ENCODE data around the gene IP6K1. TPM values are rescaled to one million over a fixed set of nuclear protein-coding genes. Genes with fewer than 3 reads are reported as not detected.
A peak's percentile ranks its signal among the peaks of the same experiment; 100 is the strongest.

IP6K1 gene
- total RNA-seq, 4 donors from 2014 or later, result 42.4 to 74.0 (median 43.8) TPM

DNA sequence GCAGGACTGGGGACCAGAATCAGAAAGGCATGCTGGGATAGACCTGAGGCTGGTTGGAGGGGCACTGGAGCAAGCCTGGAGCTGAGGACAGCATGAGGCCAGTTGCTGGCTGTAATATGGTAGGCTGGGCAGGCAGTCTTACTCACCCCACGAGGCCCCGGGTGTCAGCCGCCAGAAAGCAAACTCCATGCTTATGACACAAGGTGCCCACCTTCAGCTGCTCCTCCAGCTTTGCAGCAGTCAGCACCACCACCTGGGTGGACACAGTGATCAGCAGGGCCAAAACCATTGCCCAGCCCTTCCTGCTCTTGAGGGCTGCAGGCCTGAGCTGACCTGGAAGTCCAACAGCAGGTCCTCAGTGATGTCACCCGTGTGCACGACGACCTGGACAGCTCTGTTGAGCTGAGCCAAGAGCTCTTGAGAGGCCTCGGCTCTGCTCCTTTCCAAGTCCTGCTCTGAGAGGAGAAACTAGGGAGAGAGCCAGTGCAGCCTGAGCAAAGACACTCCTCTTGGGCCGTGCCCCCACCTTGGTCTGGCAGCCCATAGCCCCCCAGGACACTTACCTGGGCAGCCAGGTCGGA, 26.7 kb upstream of the IP6K1 start:
- WGBS, 2 donors, result 28 to 50% methylated on average over 5 of the region's 9 CpGs
- DNase-seq, result peak; percentile 84 to 87
- intact Hi-C loops (cut with DNase I), result no loop called here

DNA sequence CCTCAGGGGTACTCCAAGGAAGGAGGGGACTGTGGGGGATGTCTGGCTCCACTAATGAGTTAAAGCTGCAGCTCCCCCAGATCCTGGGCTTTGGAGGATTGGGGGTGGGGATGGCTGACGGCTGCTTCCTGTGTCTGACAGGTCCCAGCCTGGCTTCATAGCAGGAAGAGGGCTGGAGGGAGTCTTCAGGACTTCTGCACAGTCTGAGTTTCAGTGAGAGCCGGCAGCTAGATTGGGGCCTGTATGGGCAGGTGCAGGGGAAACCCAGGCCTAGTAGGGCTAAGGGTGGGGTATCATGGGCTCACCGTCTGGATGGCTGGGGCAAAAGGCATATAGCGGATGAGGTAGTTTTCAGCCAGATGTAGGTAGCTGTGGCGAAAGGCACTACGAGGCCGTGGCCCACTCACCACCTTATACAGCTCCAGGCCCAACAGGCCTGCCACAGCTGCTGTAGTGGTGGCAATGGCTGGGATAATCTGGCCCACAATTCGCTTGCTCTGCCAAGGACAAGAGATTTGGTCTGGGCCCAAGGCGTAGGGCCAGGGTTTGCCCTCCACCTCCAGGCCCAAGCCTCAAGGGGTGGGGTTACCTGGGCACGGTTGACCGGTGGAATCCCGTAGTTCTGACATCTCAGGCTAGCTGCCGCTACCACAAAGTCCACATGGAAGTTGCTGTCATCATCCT, 21.2 kb upstream of the IP6K1 start:
- Histone ChIP-seq H3K4me3 (replicated peaks in 1 of 3) (no peak overlapping the region), H3K27me3 (no peaks in the 10 kb centered on the region), H3K36me3 (peaks cover 6 to 17% of the 10 kb centered on the region in 2 donors), H3K27ac (peak overlapping the region in 1 of 3 donors; percentile 96), H3K9me3 (no peaks in the 10 kb centered on the region), H3K4me1 (peaks cover 17 to 43% of the 10 kb centered on the region in 2 donors)
- no peak for DNase-seq
- WGBS, 2 donors, result 85 to 89% methylated on average over 7 to 13 of the region's 13 CpGs
- TF ChIP-seq, protein P1, sequence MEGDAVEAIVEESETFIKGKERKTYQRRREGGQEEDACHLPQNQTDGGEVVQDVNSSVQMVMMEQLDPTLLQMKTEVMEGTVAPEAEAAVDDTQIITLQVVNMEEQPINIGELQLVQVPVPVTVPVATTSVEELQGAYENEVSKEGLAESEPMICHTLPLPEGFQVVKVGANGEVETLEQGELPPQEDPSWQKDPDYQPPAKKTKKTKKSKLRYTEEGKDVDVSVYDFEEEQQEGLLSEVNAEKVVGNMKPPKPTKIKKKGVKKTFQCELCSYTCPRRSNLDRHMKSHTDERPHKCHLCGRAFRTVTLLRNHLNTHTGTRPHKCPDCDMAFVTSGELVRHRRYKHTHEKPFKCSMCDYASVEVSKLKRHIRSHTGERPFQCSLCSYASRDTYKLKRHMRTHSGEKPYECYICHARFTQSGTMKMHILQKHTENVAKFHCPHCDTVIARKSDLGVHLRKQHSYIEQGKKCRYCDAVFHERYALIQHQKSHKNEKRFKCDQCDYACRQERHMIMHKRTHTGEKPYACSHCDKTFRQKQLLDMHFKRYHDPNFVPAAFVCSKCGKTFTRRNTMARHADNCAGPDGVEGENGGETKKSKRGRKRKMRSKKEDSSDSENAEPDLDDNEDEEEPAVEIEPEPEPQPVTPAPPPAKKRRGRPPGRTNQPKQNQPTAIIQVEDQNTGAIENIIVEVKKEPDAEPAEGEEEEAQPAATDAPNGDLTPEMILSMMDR (IDR thresholded peaks at IDR 0.05), result no peak
- no peak for TF ChIP-seq POLR2A (IDR thresholded peaks at IDR 0.05)
- intact Hi-C loops (cut with DNase I), result no loop called here

More for the DNA sequence above, 26.7 kb upstream of the IP6K1 start:
- Histone ChIP-seq H3K4me3 (replicated peaks in 1 of 3) (peak overlapping the region in 1 of 3 donors; percentile 33), H3K27ac (peak overlapping the region; percentile 74 to 92 (median 90)), H3K9me3 (no peaks in the 10 kb centered on the region), H3K4me1 (peaks cover 15 to 22% of the 10 kb centered on the region in 2 donors), H3K27me3 (no peaks in the 10 kb centered on the region), H3K36me3 (peaks cover 6 to 17% of the 10 kb centered on the region in 2 donors)
- TF ChIP-seq POLR2A (IDR thresholded peaks at IDR 0.05), result no peak
- TF ChIP-seq, protein P1 (IDR thresholded peaks at IDR 0.05), result no peak

DNA sequence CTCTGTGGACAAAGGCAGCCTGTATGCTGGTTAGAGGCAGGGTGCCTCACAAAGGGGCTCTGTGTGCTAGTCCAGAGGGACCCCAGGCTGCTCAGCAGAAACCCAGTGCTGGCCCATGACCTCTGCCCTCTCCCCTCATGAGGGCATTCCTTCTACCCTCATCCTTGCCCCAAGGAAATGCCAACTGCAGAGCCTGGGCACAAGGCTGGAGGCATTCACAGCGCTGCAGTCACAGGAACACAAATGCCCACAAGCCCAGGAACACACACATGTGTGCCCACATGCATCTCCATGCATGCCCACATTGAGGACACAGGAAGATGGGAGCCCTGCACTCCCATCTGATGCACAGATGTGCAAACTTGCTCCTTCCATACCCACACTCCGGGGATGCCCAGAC, 20.5 kb upstream of the IP6K1 start:
- Histone ChIP-seq H3K36me3 (peaks cover 6 to 17% of the 10 kb centered on the region in 2 donors), H3K9me3 (no peaks in the 10 kb centered on the region), H3K4me3 (replicated peaks in 1 of 3) (no peak overlapping the region), H3K4me1 (peaks cover 12 to 37% of the 10 kb centered on the region in 2 donors), H3K27me3 (no peaks in the 10 kb centered on the region), H3K27ac (peak overlapping the region in 2 of 3 donors; percentile 94 to 96)
- intact Hi-C loops (cut with DNase I), result no loop called here
- 80 to 81% methylated on average over 1 to 2 of the region's 2 CpGs for WGBS, 2 donors
- TF ChIP-seq POLR2A (IDR thresholded peaks at IDR 0.05), result no peak
- TF ChIP-seq, protein P1 (IDR thresholded peaks at IDR 0.05), result no peak
- DNase-seq, result no peak

DNA sequence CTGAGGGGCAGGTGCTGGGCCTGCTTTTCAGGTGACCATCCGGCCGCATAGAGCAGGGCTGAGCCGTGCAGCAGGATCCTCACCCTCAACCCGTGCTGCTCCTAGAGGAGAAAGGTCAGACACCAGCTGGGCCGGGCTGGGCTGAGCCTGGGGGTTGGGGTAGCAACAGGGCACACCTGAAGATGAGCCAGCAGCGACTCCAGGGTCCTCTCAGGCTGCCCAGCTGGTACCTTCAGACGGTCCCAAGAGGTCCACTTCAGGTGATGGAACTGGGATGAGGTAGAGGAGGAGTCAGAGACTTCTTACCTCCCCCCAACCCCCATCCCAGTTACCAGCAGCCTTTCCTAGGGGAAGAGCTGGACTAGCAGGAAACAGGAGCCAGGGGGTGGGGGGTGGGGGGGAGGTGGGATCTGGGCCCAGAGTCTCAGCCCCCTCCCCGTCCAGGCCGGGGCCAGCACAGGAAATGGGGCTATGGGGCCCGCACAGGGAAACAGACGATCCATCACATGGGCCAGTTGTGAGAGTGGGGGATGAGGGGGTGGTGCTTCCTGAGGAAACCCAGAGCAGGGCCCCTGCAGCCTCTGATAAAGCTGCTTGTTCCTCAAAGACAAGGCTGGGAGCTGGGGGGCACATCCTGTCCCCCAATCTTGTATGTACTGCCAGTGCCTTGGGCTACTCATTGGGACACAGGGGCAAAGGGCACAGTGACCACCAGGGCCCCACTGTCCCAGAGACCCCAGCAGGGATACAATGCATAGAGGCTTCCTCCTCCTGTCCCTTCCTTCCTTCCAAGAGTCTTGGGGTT, 19.8 kb upstream of the IP6K1 start:
- Histone ChIP-seq H3K27ac (peak overlapping the region; percentile 91 to 96 (median 94)), H3K4me3 (replicated peaks in 1 of 3) (no peak overlapping the region), H3K4me1 (peaks cover 12 to 37% of the 10 kb centered on the region in 2 donors), H3K27me3 (no peaks in the 10 kb centered on the region), H3K9me3 (no peaks in the 10 kb centered on the region), H3K36me3 (peaks cover 6 to 15% of the 10 kb centered on the region in 2 donors)
- TF ChIP-seq, protein P1 (IDR thresholded peaks at IDR 0.05), result no peak
- no peak for TF ChIP-seq POLR2A (IDR thresholded peaks at IDR 0.05)
- WGBS, 2 donors, result 43 to 70% methylated on average over 5 to 7 of the region's 11 CpGs
- DNase-seq, result peak in 1 of 2 donors; percentile 18
- intact Hi-C loops (cut with DNase I), result loop anchor here (2.0 kb wide), 1 partner anchor 37 kb away; no protein-coding TSS in a partner anchor
